DMS79 (cell line): ENCODE measurements around the gene QPCT.

ENCODE experiments used
- DNase-seq: peaks from one replicate; lab custom pipeline; 2025; lab: John Stamatoyannopoulos, UW

The QPCT gene

GRCh38 chr2:37324786-37325624, 19.4 kb upstream of the QPCT start, which contains the start of gene PRKD3:
PRKD3 (minus strand) TSS chr2:37324833; CDS start chr2:37316524, 8,309 bp downstream.
- DNase-seq, result peak; percentile 16

GRCh38 chr2:37325625-37326071, 18.8 kb upstream of the QPCT start:
- DNase-seq, result no peak

- no peak for DNase-seq
Observed at GRCh38 chr2:37326285-37326684, 18.1 kb upstream of the QPCT start.

GRCh38 chr2:37326866-37327634, 17.4 kb upstream of the QPCT start:
- DNase-seq, result no peak

GRCh38 chr2:37330681-37331080, 13.7 kb upstream of the QPCT start:
- no peak for DNase-seq

GRCh38 chr2:37332560-37332959, 11.9 kb upstream of the QPCT start:
- no peak for DNase-seq

GRCh38 chr2:37333256-37333655, 11.2 kb upstream of the QPCT start:
- DNase-seq, result no peak

GRCh38 chr2:37335604-37336003, 8.8 kb upstream of the QPCT start:
- no peak for DNase-seq

- DNase-seq, result no peak
Observed at GRCh38 chr2:37337620-37338280, 6.7 kb upstream of the QPCT start.

GRCh38 chr2:37338933-37339332, 5.5 kb upstream of the QPCT start:
- DNase-seq, result no peak

GRCh38 chr2:37340637-37341036, 3.8 kb upstream of the QPCT start:
- no peak for DNase-seq

- DNase-seq, result no peak
Observed at GRCh38 chr2:37342591-37343220, 1.7 kb upstream of the QPCT start.

- no peak for DNase-seq
Observed at GRCh38 chr2:37343537-37344434, 644 bp upstream of the QPCT start.

GRCh38 chr2:37348155-37348554, 3.7 kb downstream of the QPCT start:
- no peak for DNase-seq

GRCh38 chr2:37349231-37349860, 4.9 kb downstream of the QPCT start:
- peak; percentile 54 for DNase-seq

- peak; percentile 80 for DNase-seq
Observed at GRCh38 chr2:37350034-37350433, 5.6 kb downstream of the QPCT start.

- no peak for DNase-seq
Observed at GRCh38 chr2:37354531-37354930, 10.1 kb downstream of the QPCT start.

- no peak for DNase-seq
Observed at GRCh38 chr2:37355735-37356134, 11.3 kb downstream of the QPCT start.

GRCh38 chr2:37356299-37356698, 11.9 kb downstream of the QPCT start:
- DNase-seq, result no peak

- DNase-seq, result no peak
Observed at GRCh38 chr2:37357069-37357468, 12.6 kb downstream of the QPCT start.

GRCh38 chr2:37357530-37357929, 13.1 kb downstream of the QPCT start:
- DNase-seq, result no peak
